HL-60/S4 treated with retinoic acid at 250 ng/mL for 4 days and 3 days (cell line): ENCODE data around the gene TTLL10.

ENCODE experiments used
- in situ Hi-C: fragments of 300-500 bp; cut with MboI; formaldehyde crosslinking; loops from 2 replicates; pipeline ENCODE4 v1.7.0; 2022; ENCODE audit warnings: low sequenced_read_pairs

The TTLL10 gene

GRCh38 chr1:1231400-1232207 is 57.9 kb downstream of the TTLL10 start, which contains the start of gene SDF4:
SDF4 (minus strand) TSS chr1:1232001; CDS start chr1:1228772, 3,229 bp downstream.
- in situ Hi-C loops = loop anchor here (25.0 kb wide), 1 partner anchor 94 kb away; no protein-coding TSS in a partner anchor

DNA sequence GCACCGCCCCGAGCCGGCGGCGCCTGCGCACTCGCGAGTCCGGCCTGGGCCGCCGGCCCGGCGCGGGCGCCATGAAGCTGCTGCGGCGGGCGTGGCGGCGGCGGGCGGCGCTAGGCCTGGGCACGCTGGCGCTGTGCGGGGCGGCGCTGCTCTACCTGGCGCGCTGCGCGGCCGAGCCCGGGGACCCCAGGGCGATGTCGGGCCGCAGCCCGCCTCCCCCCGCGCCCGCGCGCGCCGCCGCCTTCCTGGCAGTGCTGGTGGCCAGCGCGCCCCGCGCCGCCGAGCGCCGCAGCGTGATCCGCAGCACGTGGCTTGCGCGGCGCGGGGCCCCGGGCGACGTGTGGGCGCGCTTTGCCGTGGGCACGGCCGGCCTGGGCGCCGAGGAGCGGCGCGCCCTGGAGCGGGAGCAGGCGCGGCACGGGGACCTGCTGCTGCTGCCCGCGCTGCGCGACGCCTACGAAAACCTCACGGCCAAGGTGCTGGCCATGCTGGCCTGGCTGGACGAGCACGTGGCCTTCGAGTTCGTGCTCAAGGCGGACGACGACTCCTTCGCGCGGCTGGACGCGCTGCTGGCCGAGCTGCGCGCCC is 58.6 kb downstream of the TTLL10 start, which contains the start of gene B3GALT6:
TSS of gene B3GALT6 (plus strand) at position 30 of the 588 bp plus-strand sequence. CDS start at position 72, 42 bp downstream.
- in situ Hi-C loops = loop anchor here (25.0 kb wide), 1 partner anchor 95 kb away; no protein-coding TSS in a partner anchor

- in situ Hi-C loops = loop anchor here (25.0 kb wide), 1 partner anchor 96 kb away; no protein-coding TSS in a partner anchor
Observed at GRCh38 chr1:1232796-1233566, 59.3 kb downstream of the TTLL10 start.

DNA sequence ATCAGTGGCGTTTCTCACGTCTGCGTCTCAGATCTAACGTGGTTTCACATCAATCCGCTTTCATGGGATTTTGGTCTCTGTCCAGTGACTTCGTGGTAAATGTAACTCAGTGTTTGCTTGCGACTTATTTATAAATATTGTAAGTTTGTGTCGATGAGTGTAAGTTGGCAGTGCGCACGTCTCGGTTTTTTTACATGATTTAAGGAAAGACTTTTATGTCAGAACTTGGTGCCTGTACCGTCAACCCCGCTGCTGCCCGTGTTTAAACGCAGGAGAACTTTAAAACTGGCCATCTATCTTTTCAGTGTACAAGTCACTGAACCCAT is 59.9 kb downstream of the TTLL10 start:
- in situ Hi-C loops = loop anchor here (25.0 kb wide), 1 partner anchor 96 kb away; no protein-coding TSS in a partner anchor

DNA sequence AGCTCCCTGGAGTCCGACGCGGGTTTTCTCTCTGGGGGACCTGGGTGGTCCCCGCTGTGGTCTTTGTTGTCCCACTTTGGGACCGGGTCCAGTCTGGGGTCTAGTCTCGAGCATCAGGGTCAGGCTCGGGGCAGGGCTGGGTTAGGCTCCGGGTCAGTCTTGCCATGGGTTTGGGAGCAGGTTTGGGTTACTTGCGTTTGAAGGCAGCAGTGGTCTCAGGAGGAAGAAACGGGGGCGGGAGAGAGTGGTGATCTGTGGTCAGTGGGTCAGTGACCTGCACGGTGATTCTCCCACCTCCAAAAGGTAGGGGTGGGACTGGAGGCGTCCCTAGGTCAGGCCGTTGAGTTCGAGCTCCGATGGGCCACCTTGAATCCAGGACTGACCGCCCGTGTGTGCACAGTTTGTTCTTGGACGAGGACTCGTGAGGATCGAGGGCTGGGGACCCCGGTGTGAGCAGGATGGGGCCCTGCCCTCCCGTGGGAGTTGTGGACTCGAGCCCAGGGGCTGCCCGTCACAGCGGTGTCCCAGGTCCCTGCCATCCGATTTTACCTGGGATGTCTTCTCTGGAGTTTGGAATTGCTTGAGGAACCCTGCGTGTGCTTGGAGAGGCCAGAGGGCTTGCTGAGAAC is 60.6 kb downstream of the TTLL10 start:
- in situ Hi-C loops = loop anchor here (25.0 kb wide), 1 partner anchor 97 kb away; no protein-coding TSS in a partner anchor

- in situ Hi-C loops = loop anchor here (25.0 kb wide), 1 partner anchor 98 kb away; no protein-coding TSS in a partner anchor
Observed at GRCh38 chr1:1235016-1235744, 61.5 kb downstream of the TTLL10 start.

DNA sequence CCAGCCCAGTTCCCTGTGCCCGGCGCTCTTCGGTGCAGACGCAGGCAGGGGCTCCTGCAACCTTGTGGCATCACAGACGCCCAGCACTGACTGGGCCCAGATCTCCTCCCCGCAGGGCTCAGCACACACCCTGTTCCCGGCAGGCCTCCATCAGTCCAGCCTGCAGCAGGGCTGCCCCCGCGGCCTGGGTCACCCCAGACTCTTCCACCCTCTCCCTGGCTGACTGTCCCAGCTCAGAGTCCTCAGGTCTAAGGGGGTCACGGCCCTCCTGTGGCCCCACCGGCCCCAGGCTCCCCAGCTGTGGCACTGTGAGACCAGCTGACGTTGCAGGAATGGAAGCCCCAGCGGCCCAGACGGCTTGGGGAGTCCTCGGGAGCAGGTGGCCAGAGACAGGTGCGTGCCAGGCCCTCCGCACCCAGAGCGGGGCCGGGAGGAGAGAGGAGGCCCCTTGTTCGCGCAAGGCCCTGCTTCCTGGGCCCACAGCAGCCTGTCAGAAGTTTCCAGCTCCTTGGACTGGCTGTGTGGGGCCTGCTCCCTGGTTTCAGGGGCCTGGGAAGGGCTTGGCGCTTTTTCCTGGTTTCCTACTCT is 62.6 kb downstream of the TTLL10 start:
- in situ Hi-C loops = loop anchor here (25.0 kb wide), 1 partner anchor 99 kb away; no protein-coding TSS in a partner anchor

DNA sequence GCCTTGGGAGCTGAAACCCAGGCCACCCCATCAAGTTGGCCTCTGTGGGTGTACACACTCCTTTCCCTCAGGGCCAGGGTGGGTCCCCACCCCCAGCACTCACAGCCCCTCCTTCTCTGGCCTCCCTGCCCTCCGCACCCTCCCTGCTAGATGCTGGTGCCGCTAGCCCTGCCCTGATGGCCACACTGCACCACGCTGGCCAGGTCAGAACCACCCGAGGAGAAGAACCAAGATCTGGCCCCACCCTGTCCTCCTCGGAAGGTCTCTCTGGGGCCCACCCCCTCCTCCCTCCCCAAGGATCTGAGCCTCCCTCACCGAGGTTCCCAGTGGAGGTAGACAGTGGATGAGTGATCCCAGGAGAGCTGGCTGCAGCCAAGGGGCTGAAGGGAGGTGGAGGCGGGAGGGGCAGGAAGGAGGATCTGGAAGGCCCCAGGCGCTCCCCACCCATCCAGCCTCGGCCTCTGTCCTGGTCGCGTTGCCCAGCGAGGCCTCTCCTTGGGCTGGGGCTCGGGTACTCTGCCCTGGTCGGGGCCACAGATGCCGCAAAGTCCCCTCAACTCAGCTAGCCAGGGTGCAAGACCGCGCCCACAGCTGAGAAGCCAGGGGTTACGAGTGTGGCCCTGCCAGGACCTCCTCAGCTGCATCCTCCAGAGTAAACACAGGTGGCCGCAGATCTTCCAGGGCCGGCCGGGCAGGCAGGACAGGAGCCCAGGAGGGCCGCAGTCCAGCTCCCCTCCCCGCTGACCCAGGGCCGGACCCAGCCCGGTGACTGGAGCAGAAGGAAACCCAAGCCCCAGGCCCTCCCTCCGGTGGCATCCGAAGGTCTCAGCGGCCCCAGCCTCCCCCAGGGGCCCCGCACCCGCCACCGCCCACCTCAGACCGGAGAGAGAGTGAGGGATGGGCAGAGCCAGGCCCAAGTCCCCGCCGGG is 63.5 kb downstream of the TTLL10 start:
- in situ Hi-C loops = loop anchor here (25.0 kb wide), 1 partner anchor 100 kb away; no protein-coding TSS in a partner anchor

DNA sequence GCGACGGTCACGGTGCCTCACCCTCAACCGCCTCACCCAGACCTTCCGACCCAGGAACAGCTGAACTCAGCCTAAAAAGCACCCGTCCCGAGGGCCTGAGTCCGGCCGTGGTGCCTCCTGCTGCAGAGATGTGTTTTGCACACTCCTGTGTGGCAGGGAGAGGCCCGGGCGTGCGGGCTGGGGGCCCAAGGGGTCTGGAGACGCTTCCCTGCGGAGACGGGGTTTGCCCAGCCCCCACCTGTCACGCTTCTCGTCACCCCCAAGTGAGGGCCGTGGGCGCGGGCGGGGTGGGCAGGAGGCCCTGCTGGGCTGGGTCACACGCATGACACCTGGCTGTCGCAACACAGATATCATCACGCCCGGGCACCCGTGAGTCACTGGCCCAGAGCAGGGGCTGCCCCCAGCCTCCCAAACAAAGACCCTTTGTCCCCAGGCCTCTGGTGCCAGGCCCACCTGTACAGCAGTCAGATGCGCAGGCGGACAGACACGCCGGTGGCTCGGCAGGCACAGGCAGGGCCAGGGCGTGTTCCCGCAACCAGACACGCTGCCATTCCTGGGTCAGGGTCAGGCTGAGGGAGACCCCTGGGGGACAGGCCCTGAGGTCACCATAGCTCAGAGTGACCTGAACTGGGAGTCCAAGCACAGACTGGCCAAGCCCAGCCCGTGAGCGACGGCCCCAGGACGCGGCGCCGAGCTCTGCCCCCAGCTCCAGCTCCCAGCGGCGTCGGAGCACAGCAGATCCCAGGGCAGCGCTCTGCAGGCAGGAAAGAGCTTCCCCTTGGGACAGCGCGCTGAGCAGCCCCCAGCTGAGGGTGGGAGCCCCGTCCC is 64.4 kb downstream of the TTLL10 start:
- in situ Hi-C loops = loop anchor here (25.0 kb wide), 1 partner anchor 101 kb away; no protein-coding TSS in a partner anchor

- in situ Hi-C loops = loop anchor here (25.0 kb wide), 1 partner anchor 101 kb away; no protein-coding TSS in a partner anchor
Observed at GRCh38 chr1:1238702-1239178, 65.1 kb downstream of the TTLL10 start.

GRCh38 chr1:1239227-1239613 is 65.5 kb downstream of the TTLL10 start:
- in situ Hi-C loops = loop anchor here (25.0 kb wide), 1 partner anchor 102 kb away; no protein-coding TSS in a partner anchor

DNA sequence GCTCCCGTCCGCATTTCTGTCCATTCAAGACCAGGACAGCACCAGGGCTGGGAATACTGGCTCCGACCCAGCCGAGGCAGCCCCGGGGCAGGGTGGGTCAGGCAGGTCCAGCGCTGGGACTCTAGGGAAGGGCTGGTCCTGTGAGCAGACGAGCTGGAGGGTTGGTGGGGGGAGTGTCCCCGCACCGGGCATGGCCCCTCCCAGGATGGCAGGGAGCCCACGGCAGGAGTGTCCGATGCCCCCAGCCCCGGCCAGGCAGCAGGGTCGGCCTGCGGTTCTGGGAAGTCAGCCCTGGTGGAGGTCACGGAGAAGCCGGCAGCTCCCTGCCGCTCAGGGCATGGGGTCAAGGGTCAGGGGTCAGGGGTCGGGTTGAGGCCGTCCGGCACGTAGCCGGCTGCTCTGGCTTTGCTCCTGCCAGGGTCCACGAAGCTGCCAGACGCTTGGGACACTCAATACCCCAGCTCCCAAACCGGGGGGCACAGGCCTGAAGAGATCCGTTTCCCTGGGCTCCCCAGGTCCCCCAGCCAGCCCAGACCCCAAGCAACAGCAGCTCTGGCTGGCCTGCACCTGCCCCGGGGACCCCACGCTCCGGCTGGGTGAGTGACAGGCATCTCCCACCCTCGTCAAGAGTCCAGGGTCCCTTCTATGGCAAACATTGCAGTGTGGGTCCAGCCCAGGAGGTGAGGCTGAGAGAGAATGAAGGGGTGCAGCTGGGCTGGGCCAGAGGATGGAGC is 66.1 kb downstream of the TTLL10 start:
- in situ Hi-C loops = loop anchor here (25.0 kb wide), 1 partner anchor 102 kb away; no protein-coding TSS in a partner anchor

- in situ Hi-C loops = loop anchor here (25.0 kb wide), 1 partner anchor 103 kb away; no protein-coding TSS in a partner anchor
Observed at GRCh38 chr1:1240348-1240732, 66.7 kb downstream of the TTLL10 start.

DNA sequence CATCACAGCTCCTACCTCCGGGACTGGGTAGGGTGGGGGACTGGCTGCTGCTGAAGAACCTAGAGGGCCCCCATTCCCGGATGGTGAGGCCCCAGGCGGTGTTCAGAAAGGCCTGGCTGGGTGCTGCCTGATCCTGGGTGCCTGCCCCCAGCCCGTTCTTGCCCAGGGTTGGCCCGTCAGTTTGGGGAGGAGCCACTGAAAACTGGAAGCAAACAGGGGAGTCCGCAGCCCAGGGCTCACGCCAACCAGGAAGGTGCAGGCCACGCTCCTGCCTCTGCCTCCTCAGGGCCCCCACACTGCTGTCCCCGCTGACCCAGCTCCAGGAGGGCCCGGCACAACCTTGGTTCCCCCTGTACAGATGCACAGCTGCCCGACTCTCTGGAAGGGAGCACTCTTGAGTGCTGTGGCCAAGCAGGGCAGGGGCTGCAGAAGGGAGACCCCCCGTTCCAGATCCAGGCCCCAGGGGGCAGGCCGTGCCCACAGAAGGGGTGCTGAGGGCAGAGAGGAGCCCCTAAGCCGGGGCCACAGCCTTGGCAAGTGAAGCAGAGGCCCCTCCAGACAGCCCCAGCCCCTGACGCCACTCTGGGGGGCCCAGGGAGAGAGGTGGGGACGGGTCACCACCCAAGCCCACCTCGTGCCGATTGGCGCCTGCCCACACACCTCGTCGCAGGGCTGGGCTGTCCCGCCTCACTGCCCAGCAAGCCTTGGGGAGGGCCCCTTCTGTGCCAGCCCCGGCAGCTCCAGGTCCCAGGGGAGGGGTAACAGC is 67.3 kb downstream of the TTLL10 start:
- in situ Hi-C loops = loop anchor here (25.0 kb wide), 1 partner anchor 104 kb away; no protein-coding TSS in a partner anchor

DNA sequence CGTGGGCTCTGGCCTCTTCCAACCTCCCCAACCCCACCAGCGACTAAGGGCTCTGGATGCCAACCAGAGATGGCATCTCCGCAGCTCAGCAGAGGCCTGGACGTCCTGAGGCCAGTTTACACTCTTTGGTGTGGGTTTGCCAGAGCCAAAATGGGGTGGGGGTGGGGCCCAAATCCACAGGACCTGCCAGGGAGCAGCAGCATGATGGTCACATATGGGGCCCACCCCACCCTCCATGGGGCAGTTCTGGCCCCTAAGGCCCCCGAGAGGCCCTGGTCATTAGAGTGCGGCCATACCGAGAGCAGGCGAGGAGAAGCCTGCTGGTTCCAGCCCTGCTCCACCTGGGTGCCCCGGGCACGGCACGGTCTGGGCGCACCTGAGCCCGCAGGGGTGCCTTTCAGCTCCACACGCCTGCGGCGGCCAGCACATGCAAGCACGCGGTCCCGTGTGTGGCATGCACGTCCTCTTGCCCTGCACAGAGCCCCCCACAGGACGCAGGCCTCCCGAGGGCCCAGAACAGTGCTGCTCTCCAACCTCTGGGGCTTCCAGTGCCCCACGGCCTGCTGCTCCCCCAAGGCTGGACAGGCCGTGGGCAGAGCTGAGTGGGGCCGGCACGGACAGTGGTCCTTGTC is 68.0 kb downstream of the TTLL10 start:
- in situ Hi-C loops = loop anchor here (25.0 kb wide), 1 partner anchor 104 kb away; no protein-coding TSS in a partner anchor
